Measurements from ENCODE around the gene PCDHAC1. TPM values are rescaled to one million over a fixed set of nuclear protein-coding genes. Genes with fewer than 3 reads are reported as not detected.
"Not testable (repeated sequence)": the region's sequence is repeated elsewhere in the genome, so short reads cannot be mapped to it uniquely, and the experiment has no call there.

PCDHAC1 gene, protein sequence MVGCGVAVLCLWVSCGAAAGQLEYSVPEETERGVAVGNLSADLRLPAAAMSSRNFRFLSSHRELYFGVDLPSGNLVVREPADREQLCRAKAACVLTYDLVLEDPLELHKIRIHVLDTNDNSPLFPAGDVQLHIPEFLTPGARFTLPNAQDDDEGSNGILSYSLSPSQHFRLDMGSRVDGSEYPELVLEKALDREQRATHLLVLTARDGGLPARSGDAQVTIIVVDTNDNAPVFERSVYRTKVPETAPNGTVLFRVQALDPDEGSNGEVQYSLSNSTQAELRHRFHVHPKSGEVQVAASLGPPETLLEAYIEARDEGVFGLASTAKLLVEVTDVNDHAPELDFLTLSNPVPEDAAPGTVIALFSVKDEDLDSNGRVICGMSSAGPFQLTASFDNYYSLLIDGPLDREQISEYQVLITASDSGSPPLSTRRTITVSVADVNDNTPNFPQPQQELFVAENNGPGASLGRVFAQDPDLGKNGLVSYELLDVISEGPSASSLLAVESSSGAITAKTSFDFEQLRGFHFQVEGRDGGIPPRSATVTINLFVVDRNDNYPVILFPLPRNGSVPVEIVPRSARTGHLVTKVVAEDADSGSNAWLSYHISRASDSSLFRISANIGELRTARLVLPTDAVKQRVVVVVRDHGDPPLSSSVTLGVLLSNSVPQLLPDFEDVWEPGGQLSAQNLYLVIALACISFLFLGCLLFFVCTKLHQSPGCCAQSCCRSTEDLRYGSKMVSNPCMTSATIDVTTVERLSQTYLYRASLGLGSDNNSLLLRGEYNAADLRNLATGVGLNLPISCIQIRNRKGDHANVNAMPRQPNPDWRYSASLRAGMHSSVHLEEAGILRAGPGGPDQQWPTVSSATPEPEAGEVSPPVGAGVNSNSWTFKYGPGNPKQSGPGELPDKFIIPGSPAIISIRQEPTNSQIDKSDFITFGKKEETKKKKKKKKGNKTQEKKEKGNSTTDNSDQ
- not detected for total RNA-seq
- not detected for polyA plus RNA-seq

DNA sequence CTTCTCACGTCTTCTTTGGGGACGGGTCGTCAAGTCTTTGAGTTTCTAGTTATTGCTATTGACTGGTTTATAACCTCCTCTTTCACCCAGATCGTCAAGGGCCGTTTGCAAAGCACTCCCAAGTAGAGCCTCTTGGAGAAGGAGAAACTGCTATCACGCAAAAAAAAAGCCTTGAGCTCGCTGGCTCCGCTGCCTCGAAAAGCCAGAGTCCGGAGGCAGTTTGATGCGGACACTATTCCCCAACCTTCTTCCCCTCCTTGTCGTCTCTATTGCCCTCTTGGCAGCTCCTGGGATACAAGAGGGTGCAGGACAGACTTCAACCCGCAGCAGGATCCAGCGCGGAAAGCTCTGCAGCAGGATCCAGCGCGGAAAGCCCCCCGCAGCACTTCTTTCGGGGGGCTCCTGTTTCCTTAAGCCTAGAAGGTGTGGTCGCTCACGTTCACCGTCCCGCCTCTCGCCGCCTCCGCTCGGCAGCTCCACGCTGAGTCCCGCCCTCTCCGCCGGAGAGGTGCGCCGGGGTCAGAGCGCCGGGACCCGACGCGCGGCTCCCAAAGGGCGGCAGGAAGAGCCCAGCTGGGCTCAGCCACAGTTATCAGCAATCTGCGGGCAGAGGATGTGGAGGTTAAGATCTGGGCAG, at the start of gene PCDHAC1:
PCDHAC1 (plus strand) TSS at position 494 of the 637 bp plus-strand sequence. CDS start 594 bp downstream, outside the sequence.
- no peaks in the 10 kb centered on the region for H3K36me3 ChIP-seq (ENCODE audit: insufficient read depth, low read length)
- ChIA-PET POLR2A (ENCODE audit: partially characterized antibody) (no interaction called here), CTCF (ENCODE audit: partially characterized antibody) (no interaction called here)
- intact Hi-C loops (cut with micrococcal nuclease): no loop called here
- H3K4me3 ChIP-seq (ENCODE audit: low read length in 2 of 2): no peak within 1 kb of the TSS
- peaks cover 0 to 12% (median 5%) of the 10 kb centered on the region in 8 donors for H3K9me3 Mint-ChIP-seq
- H3K36me3 Mint-ChIP-seq: no peaks in the 10 kb centered on the region
- H3K27me3 Mint-ChIP-seq: peaks cover 35 to 36% of the 10 kb centered on the region in 2 donors
- H3K27me3 ChIP-seq (ENCODE audit: insufficient read depth, low read length): peaks cover 11% of the 10 kb centered on the region
- peak within 1 kb of the TSS in 2 of 7 donors; percentile 12 to 18 for H3K27ac Mint-ChIP-seq
- no peak for DNase-seq
- peaks cover 0 to 4% of the 10 kb centered on the region in 2 donors for H3K9me3 ChIP-seq (ENCODE audit: control insufficient read depth in 1 of 2, low read length in 2 of 2)
- H3K4me3 Mint-ChIP-seq: peak within 1 kb of the TSS; percentile 64 to 80 (median 76)
- peaks cover 1 to 25% (median 5%) of the 10 kb centered on the region in 4 donors for H3K4me1 Mint-ChIP-seq
- no peak within 1 kb of the TSS for H3K27ac ChIP-seq (ENCODE audit: low read depth, low read length)
- H3K4me1 ChIP-seq (ENCODE audit: insufficient read depth, low read length): peaks cover 9% of the 10 kb centered on the region

DNA sequence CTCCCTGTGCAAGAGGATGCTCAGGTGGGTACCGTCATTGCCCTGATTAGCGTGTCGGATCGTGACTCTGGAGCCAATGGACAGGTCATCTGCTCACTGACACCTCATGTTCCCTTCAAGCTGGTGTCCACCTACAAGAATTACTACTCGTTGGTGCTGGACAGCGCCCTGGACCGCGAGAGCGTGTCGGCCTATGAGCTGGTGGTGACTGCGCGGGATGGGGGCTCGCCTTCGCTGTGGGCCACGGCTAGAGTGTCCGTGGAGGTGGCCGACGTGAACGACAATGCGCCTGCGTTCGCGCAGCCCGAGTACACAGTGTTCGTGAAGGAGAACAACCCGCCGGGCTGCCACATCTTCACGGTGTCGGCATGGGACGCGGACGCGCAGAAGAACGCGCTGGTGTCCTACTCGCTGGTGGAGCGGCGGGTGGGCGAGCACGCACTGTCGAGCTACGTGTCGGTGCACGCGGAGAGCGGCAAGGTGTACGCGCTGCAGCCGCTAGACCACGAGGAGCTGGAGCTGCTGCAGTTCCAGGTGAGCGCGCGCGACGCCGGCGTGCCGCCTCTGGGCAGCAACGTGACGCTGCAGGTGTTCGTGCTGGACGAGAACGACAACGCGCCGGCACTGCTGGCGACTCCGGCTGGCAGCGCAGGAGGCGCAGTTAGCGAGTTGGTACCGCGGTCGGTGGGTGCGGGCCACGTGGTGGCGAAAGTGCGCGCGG, 49.4 kb upstream of the PCDHAC1 start:
- DNase-seq; H3K27ac Mint-ChIP-seq; POLR2A ChIA-PET (ENCODE audit: partially characterized antibody); H3K27ac ChIP-seq (ENCODE audit: low read depth, low read length); H3K4me1 ChIP-seq (ENCODE audit: insufficient read depth, low read length); H3K4me3 ChIP-seq (ENCODE audit: low read length in 2 of 2); H3K9me3 ChIP-seq (ENCODE audit: control insufficient read depth in 1 of 2, low read length in 2 of 2); H3K36me3 ChIP-seq (ENCODE audit: insufficient read depth, low read length); CTCF ChIA-PET (ENCODE audit: partially characterized antibody); H3K4me1 Mint-ChIP-seq; intact Hi-C loops (cut with micrococcal nuclease); H3K27me3 ChIP-seq (ENCODE audit: insufficient read depth, low read length); H3K4me3 Mint-ChIP-seq; H3K36me3 Mint-ChIP-seq: not testable (repeated sequence)
- peaks cover 17 to 23% of the 10 kb centered on the region in 2 donors for H3K27me3 Mint-ChIP-seq
- peaks cover 3 to 69% (median 47%) of the 10 kb centered on the region in 8 donors for H3K9me3 Mint-ChIP-seq

DNA sequence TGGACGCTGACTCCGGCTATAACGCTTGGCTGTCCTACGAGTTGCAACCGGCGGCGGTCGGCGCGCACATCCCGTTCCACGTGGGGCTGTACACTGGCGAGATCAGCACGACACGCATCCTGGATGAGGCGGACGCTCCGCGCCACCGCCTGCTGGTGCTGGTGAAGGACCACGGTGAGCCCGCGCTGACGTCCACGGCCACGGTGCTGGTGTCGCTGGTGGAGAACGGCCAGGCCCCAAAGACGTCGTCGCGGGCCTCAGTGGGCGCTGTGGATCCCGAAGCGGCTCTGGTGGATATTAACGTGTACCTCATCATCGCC, 48.9 kb upstream of the PCDHAC1 start:
- H3K9me3 Mint-ChIP-seq: peaks cover 3 to 69% (median 46%) of the 10 kb centered on the region in 8 donors

DNA sequence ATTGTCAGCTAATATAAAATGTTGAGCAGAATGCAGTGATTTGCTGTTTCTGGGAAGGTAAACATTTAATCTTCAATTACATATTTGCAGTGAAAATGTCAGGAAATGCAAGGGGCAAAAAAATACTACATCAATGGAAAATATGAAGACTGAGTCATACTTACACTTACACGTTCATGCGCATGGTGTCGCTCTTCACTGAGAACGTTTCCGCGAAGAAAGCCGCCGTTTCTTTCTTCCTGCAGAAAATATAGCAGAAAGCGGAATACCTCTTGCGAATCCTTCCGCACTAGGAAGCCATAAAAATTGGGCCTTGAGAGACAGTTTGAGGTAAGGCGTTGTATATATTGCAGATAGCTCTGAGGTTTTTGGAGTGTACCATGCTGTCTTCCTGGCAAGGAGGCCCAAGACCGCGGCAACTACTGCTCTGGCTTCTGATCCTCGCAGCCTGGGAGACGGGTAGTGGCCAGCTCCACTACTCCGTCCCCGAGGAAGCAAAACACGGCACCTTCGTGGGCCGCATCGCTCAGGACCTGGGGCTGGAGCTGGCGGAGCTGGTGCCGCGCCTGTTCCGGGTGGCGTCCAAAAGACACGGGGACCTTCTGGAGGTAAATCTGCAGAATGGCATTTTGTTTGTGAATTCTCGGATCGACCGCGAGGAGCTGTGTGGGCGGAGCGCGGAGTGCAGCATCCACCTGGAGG, 44.1 kb upstream of the PCDHAC1 start, which contains the start of gene PCDHA13:
PCDHA13 (plus strand) TSS at position 236 of the 702 bp plus-strand sequence; CDS start at position 381, 145 bp downstream.
- no peak within 1 kb of the TSS for H3K4me3 ChIP-seq (ENCODE audit: low read length in 2 of 2)
- Mint-ChIP-seq H3K4me3 (peak within 1 kb of the TSS in 1 of 8 donors; percentile 5), H3K9me3 (peaks cover 0 to 58% (median 40%) of the 10 kb centered on the region in 8 donors), H3K4me1 (no peaks in the 10 kb centered on the region), H3K27ac (no peak within 1 kb of the TSS), H3K27me3 (peaks cover 16 to 17% of the 10 kb centered on the region in 2 donors), H3K36me3 (peaks cover 0 to 2% of the 10 kb centered on the region in 2 donors)
- no peak for DNase-seq
- H3K9me3 ChIP-seq (ENCODE audit: control insufficient read depth in 1 of 2, low read length in 2 of 2): no peaks in the 10 kb centered on the region
- H3K27ac ChIP-seq (ENCODE audit: low read depth, low read length): no peak within 1 kb of the TSS
- H3K4me1 ChIP-seq (ENCODE audit: insufficient read depth, low read length): no peaks in the 10 kb centered on the region
- intact Hi-C loops (cut with micrococcal nuclease): no loop called here
- no peaks in the 10 kb centered on the region for H3K27me3 ChIP-seq (ENCODE audit: insufficient read depth, low read length)
- CTCF ChIA-PET (ENCODE audit: partially characterized antibody): no interaction called here
- POLR2A ChIA-PET (ENCODE audit: partially characterized antibody): no interaction called here
- no peaks in the 10 kb centered on the region for H3K36me3 ChIP-seq (ENCODE audit: insufficient read depth, low read length)

More for the DNA sequence above, 48.9 kb upstream of the PCDHAC1 start:
- Mint-ChIP-seq H3K36me3 (peaks cover 0 to 2% of the 10 kb centered on the region in 2 donors), H3K4me3 (no peak overlapping the region), H3K27me3 (peaks cover 19 to 23% of the 10 kb centered on the region in 2 donors), H3K27ac (no peak overlapping the region), H3K4me1 (no peaks in the 10 kb centered on the region)
- no peaks in the 10 kb centered on the region for H3K27me3 ChIP-seq (ENCODE audit: insufficient read depth, low read length)
- no peak overlapping the region for H3K27ac ChIP-seq (ENCODE audit: low read depth, low read length)
- intact Hi-C loops (cut with micrococcal nuclease): no loop called here
- ChIA-PET POLR2A (ENCODE audit: partially characterized antibody) (no interaction called here), CTCF (ENCODE audit: partially characterized antibody) (no interaction called here)
- no peaks in the 10 kb centered on the region for H3K36me3 ChIP-seq (ENCODE audit: insufficient read depth, low read length)
- DNase-seq: no peak
- H3K9me3 ChIP-seq (ENCODE audit: control insufficient read depth in 1 of 2, low read length in 2 of 2): no peaks in the 10 kb centered on the region
- H3K4me1 ChIP-seq (ENCODE audit: insufficient read depth, low read length): no peaks in the 10 kb centered on the region
- H3K4me3 ChIP-seq (ENCODE audit: low read length in 2 of 2): no peak overlapping the region

DNA sequence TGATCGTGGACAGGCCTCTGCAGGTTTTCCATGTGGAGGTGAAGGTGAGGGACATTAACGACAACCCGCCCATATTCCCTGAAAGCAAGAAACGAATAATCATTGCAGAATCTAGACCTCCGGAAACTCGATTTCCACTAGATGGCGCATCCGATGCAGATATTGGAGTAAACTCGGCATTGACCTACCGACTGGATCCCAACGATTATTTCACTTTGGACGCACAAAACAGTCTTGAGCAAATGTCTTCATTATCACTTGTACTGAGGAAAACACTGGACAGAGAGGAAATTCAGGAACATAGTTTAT, 43.6 kb upstream of the PCDHAC1 start:
- intact Hi-C loops (cut with micrococcal nuclease): no loop called here
- Histone ChIP-seq H3K36me3 (ENCODE audit: insufficient read depth, low read length) (no peaks in the 10 kb centered on the region), H3K27me3 (ENCODE audit: insufficient read depth, low read length) (no peaks in the 10 kb centered on the region), H3K27ac (ENCODE audit: low read depth, low read length) (no peak overlapping the region), H3K4me3 (ENCODE audit: low read length in 2 of 2) (no peak overlapping the region), H3K4me1 (ENCODE audit: insufficient read depth, low read length) (no peaks in the 10 kb centered on the region), H3K9me3 (ENCODE audit: control insufficient read depth in 1 of 2, low read length in 2 of 2) (no peaks in the 10 kb centered on the region)
- no peak for DNase-seq
- H3K9me3 Mint-ChIP-seq: peaks cover 0 to 61% (median 41%) of the 10 kb centered on the region in 8 donors
- no peaks in the 10 kb centered on the region for H3K4me1 Mint-ChIP-seq
- CTCF ChIA-PET (ENCODE audit: partially characterized antibody): no interaction called here
- POLR2A ChIA-PET (ENCODE audit: partially characterized antibody): no interaction called here
- peak overlapping the region in 1 of 8 donors; percentile 5 for H3K4me3 Mint-ChIP-seq
- peaks cover 16 to 19% of the 10 kb centered on the region in 2 donors for H3K27me3 Mint-ChIP-seq
- no peak overlapping the region for H3K27ac Mint-ChIP-seq
- H3K36me3 Mint-ChIP-seq: peaks cover 0 to 2% of the 10 kb centered on the region in 2 donors

DNA sequence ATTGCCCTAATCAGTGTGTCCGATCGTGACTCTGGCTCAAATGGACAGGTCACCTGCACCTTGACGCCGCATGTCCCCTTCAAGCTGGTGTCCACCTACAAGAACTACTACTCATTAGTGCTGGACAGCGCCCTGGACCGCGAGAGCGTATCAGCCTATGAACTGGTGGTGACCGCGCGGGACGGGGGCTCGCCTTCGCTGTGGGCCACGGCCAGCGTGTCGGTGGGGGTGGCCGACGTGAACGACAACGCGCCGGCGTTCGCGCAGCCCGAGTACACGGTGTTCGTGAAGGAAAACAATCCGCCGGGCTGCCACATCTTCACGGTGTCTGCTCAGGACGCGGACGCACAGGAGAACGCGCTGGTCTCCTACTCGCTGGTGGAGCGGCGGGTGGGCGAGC, 42.7 kb upstream of the PCDHAC1 start:
- no peaks in the 10 kb centered on the region for H3K27me3 ChIP-seq (ENCODE audit: insufficient read depth, low read length)
- POLR2A ChIA-PET (ENCODE audit: partially characterized antibody): no interaction called here
- H3K4me1 ChIP-seq (ENCODE audit: insufficient read depth, low read length): no peaks in the 10 kb centered on the region
- intact Hi-C loops (cut with micrococcal nuclease): no loop called here
- Mint-ChIP-seq H3K9me3 (peaks cover 0 to 61% (median 40%) of the 10 kb centered on the region in 8 donors), H3K27ac (peak overlapping the region in 1 of 7 donors; percentile 8), H3K36me3 (peaks cover 0 to 2% of the 10 kb centered on the region in 2 donors), H3K4me1 (no peaks in the 10 kb centered on the region), H3K4me3 (no peak overlapping the region), H3K27me3 (peaks cover 16 to 19% of the 10 kb centered on the region in 2 donors)
- CTCF ChIA-PET (ENCODE audit: partially characterized antibody): no interaction called here
- H3K27ac ChIP-seq (ENCODE audit: low read depth, low read length): no peak overlapping the region
- H3K4me3 ChIP-seq (ENCODE audit: low read length in 2 of 2): no peak overlapping the region
- H3K36me3 ChIP-seq (ENCODE audit: insufficient read depth, low read length): no peaks in the 10 kb centered on the region
- no peaks in the 10 kb centered on the region for H3K9me3 ChIP-seq (ENCODE audit: control insufficient read depth in 1 of 2, low read length in 2 of 2)
- no peak for DNase-seq

Measured in CD4-positive, alpha-beta memory T cell (primary cell).